ENCODE results near the gene TTC13. TPM values are rescaled to one million over a fixed set of nuclear protein-coding genes. Genes with fewer than 3 reads are reported as not detected.
"Not testable (repeated sequence)": the region's sequence is repeated elsewhere in the genome, so short reads cannot be mapped to it uniquely, and the experiment has no call there.

TTC13 gene
- polyA plus RNA-seq, 1 experiment: 10.6 TPM

GRCh38 chr1:231023150-231023549 lies 44.5 kb upstream of the TTC13 start:
- no peak for TF ChIP-seq CTCF (IDR thresholded peaks at IDR 0.05; ENCODE audit: low read depth, low read length)
- ChIA-PET CTCF (no interaction called here), POLR2A (no interaction called here)
- H3K9me3 ChIP-seq (ENCODE audit: control insufficient read depth, insufficient read depth, low read length): no peaks in the 10 kb centered on the region
- no peak overlapping the region for H3K4me3 ChIP-seq (ENCODE audit: low read depth, low read length)
- DNase-seq (ENCODE audit: low read depth, low spot score): no peak
- no peaks in the 10 kb centered on the region for H3K27me3 ChIP-seq (ENCODE audit: control insufficient read depth, insufficient read depth, low read length)
- H3K27ac ChIP-seq (ENCODE audit: low read depth, low read length): no peak overlapping the region

- H3K27ac ChIP-seq (ENCODE audit: low read depth, low read length); DNase-seq (ENCODE audit: low read depth, low spot score); CTCF ChIA-PET; H3K4me3 ChIP-seq (ENCODE audit: low read depth, low read length); H3K9me3 ChIP-seq (ENCODE audit: control insufficient read depth, insufficient read depth, low read length); POLR2A ChIA-PET; H3K27me3 ChIP-seq (ENCODE audit: control insufficient read depth, insufficient read depth, low read length): not testable (repeated sequence)
Measured at GRCh38 chr1:231022543-231022942, 43.9 kb upstream of the TTC13 start.

- CTCF ChIA-PET: no interaction called here
- Histone ChIP-seq H3K9me3 (ENCODE audit: control insufficient read depth, insufficient read depth, low read length) (no peaks in the 10 kb centered on the region), H3K4me3 (ENCODE audit: low read depth, low read length) (no peak overlapping the region), H3K27ac (ENCODE audit: low read depth, low read length) (no peak overlapping the region), H3K27me3 (ENCODE audit: control insufficient read depth, insufficient read depth, low read length) (no peaks in the 10 kb centered on the region)
- no peak for DNase-seq (ENCODE audit: low read depth, low spot score)
- POLR2A ChIA-PET: no interaction called here
- TF ChIP-seq CTCF (IDR thresholded peaks at IDR 0.05; ENCODE audit: low read depth, low read length): no peak
Measured at GRCh38 chr1:231021540-231022031, 42.9 kb upstream of the TTC13 start.

- Histone ChIP-seq H3K27ac (ENCODE audit: low read depth, low read length) (no peak overlapping the region), H3K27me3 (ENCODE audit: control insufficient read depth, insufficient read depth, low read length) (no peaks in the 10 kb centered on the region), H3K9me3 (ENCODE audit: control insufficient read depth, insufficient read depth, low read length) (no peaks in the 10 kb centered on the region), H3K4me3 (ENCODE audit: low read depth, low read length) (no peak overlapping the region)
- no peak for TF ChIP-seq CTCF (IDR thresholded peaks at IDR 0.05; ENCODE audit: low read depth, low read length)
- CTCF ChIA-PET: no interaction called here
- no peak for DNase-seq (ENCODE audit: low read depth, low spot score)
- POLR2A ChIA-PET: no interaction called here
Measured at GRCh38 chr1:231020816-231021215, 42.2 kb upstream of the TTC13 start.

GRCh38 chr1:231020139-231020601 lies 41.5 kb upstream of the TTC13 start:
- CTCF ChIA-PET: no interaction called here
- no peak overlapping the region for H3K4me3 ChIP-seq (ENCODE audit: low read depth, low read length)
- DNase-seq (ENCODE audit: low read depth, low spot score): no peak
- POLR2A ChIA-PET: no interaction called here
- H3K9me3 ChIP-seq (ENCODE audit: control insufficient read depth, insufficient read depth, low read length): no peaks in the 10 kb centered on the region
- no peak overlapping the region for H3K27ac ChIP-seq (ENCODE audit: low read depth, low read length)
- TF ChIP-seq CTCF (IDR thresholded peaks at IDR 0.05; ENCODE audit: low read depth, low read length): no peak
- no peaks in the 10 kb centered on the region for H3K27me3 ChIP-seq (ENCODE audit: control insufficient read depth, insufficient read depth, low read length)

- Histone ChIP-seq H3K27me3 (ENCODE audit: control insufficient read depth, insufficient read depth, low read length) (no peaks in the 10 kb centered on the region), H3K4me3 (ENCODE audit: low read depth, low read length) (no peak overlapping the region), H3K9me3 (ENCODE audit: control insufficient read depth, insufficient read depth, low read length) (no peaks in the 10 kb centered on the region), H3K27ac (ENCODE audit: low read depth, low read length) (no peak overlapping the region)
- ChIA-PET CTCF (no interaction called here), POLR2A (interaction anchor here (0.7 kb wide), 1 partner anchor 175 kb away, joined by 4 read pairs; no protein-coding TSS in a partner anchor)
- TF ChIP-seq CTCF (IDR thresholded peaks at IDR 0.05; ENCODE audit: low read depth, low read length): no peak
- no peak for DNase-seq (ENCODE audit: low read depth, low spot score)
Measured at GRCh38 chr1:231019711-231020110, 41.0 kb upstream of the TTC13 start.

All from AG04450 (cell line).